Measurements from ENCODE around the gene MYOCOS.

MYOCOS gene

GRCh38 chr1:171585715-171586114 is 36.3 kb upstream of the MYOCOS start:
- Histone ChIP-seq H3K27ac (replicated peaks) (no peak overlapping the region), H3K27me3 (ENCODE audit: insufficient read depth, poor library complexity, severe bottlenecking) (no peaks in the 10 kb centered on the region), H3K4me3 (replicated peaks; ENCODE audit: insufficient read depth, low read length) (no peak overlapping the region)
- no peak for DNase-seq (ENCODE audit: low read depth in 1 of 2, low spot score in 1 of 2)
- no peak for TF ChIP-seq GABPA (IDR thresholded peaks at IDR 0.05; ENCODE audit: low read depth)
- no peak for TF ChIP-seq POLR2AphosphoS5 (IDR thresholded peaks at IDR 0.05; ENCODE audit: low read depth)
- no peak for TF ChIP-seq SPI1 (IDR thresholded peaks at IDR 0.05; ENCODE audit: borderline replicate concordance, low read depth)
- TF ChIP-seq CTCF (IDR thresholded peaks at IDR 0.05; ENCODE audit: insufficient read depth, low read length), result no peak
- no peak for TF ChIP-seq REST (IDR thresholded peaks at IDR 0.05; ENCODE audit: insufficient replicate concordance, low read depth)

DNA sequence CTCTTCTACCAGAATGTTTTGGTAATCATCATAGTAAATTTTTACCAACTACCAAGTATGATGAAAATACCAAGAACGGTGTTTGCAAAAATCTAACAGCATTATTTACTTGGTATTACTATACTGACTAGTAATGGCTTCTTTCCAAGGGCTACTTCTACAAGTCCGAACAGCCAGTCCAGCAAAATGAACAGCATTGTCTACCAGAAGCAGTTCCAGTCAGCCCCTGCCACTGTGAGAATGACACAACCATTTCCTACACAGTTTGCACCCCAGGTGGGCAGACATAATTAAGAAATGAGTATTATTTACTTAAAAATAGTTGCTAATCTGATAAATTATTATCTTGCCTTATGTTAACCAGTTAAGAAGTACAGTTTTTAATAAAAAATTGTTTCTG is 33.8 kb upstream of the MYOCOS start:
- Histone ChIP-seq H3K27ac (replicated peaks) (no peak overlapping the region), H3K27me3 (ENCODE audit: insufficient read depth, poor library complexity, severe bottlenecking) (no peaks in the 10 kb centered on the region), H3K4me3 (replicated peaks; ENCODE audit: insufficient read depth, low read length) (no peak overlapping the region)
- no peak for DNase-seq (ENCODE audit: low read depth in 1 of 2, low spot score in 1 of 2)
- no peak for TF ChIP-seq GABPA (IDR thresholded peaks at IDR 0.05; ENCODE audit: low read depth)
- no peak for TF ChIP-seq SPI1 (IDR thresholded peaks at IDR 0.05; ENCODE audit: borderline replicate concordance, low read depth)
- TF ChIP-seq REST (IDR thresholded peaks at IDR 0.05; ENCODE audit: insufficient replicate concordance, low read depth), result no peak

DNA sequence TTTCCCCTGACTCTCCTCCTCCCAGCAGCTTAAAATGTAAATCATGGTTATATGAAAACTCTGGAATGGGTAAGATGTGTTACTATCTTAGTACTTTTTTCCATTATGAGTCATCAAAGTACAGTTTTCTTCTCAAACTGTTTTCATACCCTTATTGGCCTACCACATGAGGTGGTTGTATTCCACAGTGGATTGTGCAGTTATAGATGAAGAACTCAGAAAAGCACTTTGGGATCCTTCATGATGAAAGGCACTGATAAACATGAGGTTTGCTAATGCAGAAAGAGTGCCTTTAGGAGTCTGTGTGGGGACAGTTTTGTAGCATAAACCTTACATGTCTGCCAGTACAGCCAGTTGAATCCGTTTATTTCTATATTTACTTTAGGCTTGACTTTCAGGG is 32.0 kb upstream of the MYOCOS start:
- H3K27me3 ChIP-seq (ENCODE audit: insufficient read depth, poor library complexity, severe bottlenecking), result no peaks in the 10 kb centered on the region
- no peak for TF ChIP-seq REST (IDR thresholded peaks at IDR 0.05; ENCODE audit: insufficient replicate concordance, low read depth)
- TF ChIP-seq CTCF (IDR thresholded peaks at IDR 0.05; ENCODE audit: insufficient read depth, low read length), result no peak
- no peak for TF ChIP-seq GABPA (IDR thresholded peaks at IDR 0.05; ENCODE audit: low read depth)
- TF ChIP-seq SPI1 (IDR thresholded peaks at IDR 0.05; ENCODE audit: borderline replicate concordance, low read depth), result no peak
- TF ChIP-seq POLR2AphosphoS5 (IDR thresholded peaks at IDR 0.05; ENCODE audit: low read depth), result no peak
- no peak overlapping the region for H3K4me3 ChIP-seq (replicated peaks; ENCODE audit: insufficient read depth, low read length)
- DNase-seq (ENCODE audit: low read depth in 1 of 2, low spot score in 1 of 2), result no peak
- H3K27ac ChIP-seq (replicated peaks), result no peak overlapping the region

GRCh38 chr1:171595324-171595723 is 26.7 kb upstream of the MYOCOS start:
- Histone ChIP-seq H3K4me3 (replicated peaks; ENCODE audit: insufficient read depth, low read length) (no peak overlapping the region), H3K27ac (replicated peaks) (no peak overlapping the region), H3K27me3 (ENCODE audit: insufficient read depth, poor library complexity, severe bottlenecking) (no peaks in the 10 kb centered on the region)
- TF ChIP-seq CTCF (IDR thresholded peaks at IDR 0.05; ENCODE audit: insufficient read depth, low read length) (no peak), REST (IDR thresholded peaks at IDR 0.05; ENCODE audit: insufficient replicate concordance, low read depth) (no peak), POLR2AphosphoS5 (IDR thresholded peaks at IDR 0.05; ENCODE audit: low read depth) (no peak), GABPA (IDR thresholded peaks at IDR 0.05; ENCODE audit: low read depth) (no peak), SPI1 (IDR thresholded peaks at IDR 0.05; ENCODE audit: borderline replicate concordance, low read depth) (no peak)
- no peak for DNase-seq (ENCODE audit: low read depth in 1 of 2, low spot score in 1 of 2)
